OCI-LY3 (cell line): ENCODE measurements around the gene DHX30.

Experiments
- H2AFZ ChIP-seq: fragments of 200-600, 300-600 bp; shearing (Covaris generic); 2 replicates; pipeline ENCODE4 v1.6.0; 2014; ENCODE audit warnings: antibody characterized with exemption, low read depth, low read length
- H3K27ac ChIP-seq: fragments of 200-600, 300-600 bp; sonication (generic); 2 replicates; pipeline ENCODE4 v1.5.1; 2014; ENCODE audit warnings: mild to moderate bottlenecking, low read length, moderate library complexity, mixed read lengths
- H3K27me3 ChIP-seq: fragments of 200-600, 300-600 bp; sonication (generic); 2 replicates; pipeline ENCODE4 v1.6.1; 2014; ENCODE audit warnings: low read depth, low read length, mixed read lengths
- H3K36me3 ChIP-seq: fragments of 200-600, 300-600 bp; sonication (generic); replicated peaks from 2 replicates; pipeline ENCODE3; 2014; ENCODE audit warnings: low read depth, low read length, mixed read lengths
- H3K4me1 ChIP-seq: fragments of 300-600, 200-600 bp; sonication (generic); 2 replicates; pipeline ENCODE4 v1.6.1; 2014; ENCODE audit warnings: low read length, mixed read lengths
- H3K4me2 ChIP-seq: fragments of 200-600, 300-600 bp; sonication (generic); 2 replicates; pipeline ENCODE4 v1.6.1; 2014; ENCODE audit warnings: low read length, mixed read lengths
- H3K4me3 ChIP-seq: fragments of 300-600, 200-600 bp; sonication (generic); 2 replicates; pipeline ENCODE4 v1.5.1; 2014; ENCODE audit warnings: antibody characterized with exemption, mild to moderate bottlenecking, low read length, moderate library complexity
- H3K79me2 ChIP-seq: fragments of 300-600, 200-600 bp; shearing (Covaris generic); 2 replicates; pipeline ENCODE4 v1.6.1; 2014; ENCODE audit warnings: mild to moderate bottlenecking, low read length, mixed read lengths
- H3K9ac ChIP-seq: fragments of 300-600, 200-600 bp; shearing (Covaris generic); 2 replicates; pipeline ENCODE4 v1.6.0; 2014; ENCODE audit warnings: mild to moderate bottlenecking, low read length, moderate library complexity
- H3K9me3 ChIP-seq: fragments of 200-600, 300-600 bp; shearing (Covaris generic); 2 replicates; pipeline ENCODE4 v1.6.1; 2014; ENCODE audit warnings: low read length, mixed read lengths; ENCODE audit not compliant: insufficient read depth
- H4K20me1 ChIP-seq: fragments of 200-600, 300-600 bp; sonication (generic); 2 replicates; pipeline ENCODE4 v1.6.1; 2016; ENCODE audit warnings: low read length, mixed read lengths; ENCODE audit not compliant: insufficient read depth
- CTCF ChIP-seq: fragments of 200-600, 300-600 bp; sonication (generic); IDR thresholded peaks from 2 replicates; pipeline ENCODE4 v1.5.1; 2014; ENCODE audit warnings: antibody characterized with exemption, low read length, low read depth
- EZH2phosphoT487 ChIP-seq: fragments of 200-600 bp; shearing (Covaris generic); IDR thresholded peaks from 2 replicates; pipeline ENCODE4 v1.6.1; 2018; ENCODE audit warnings: antibody characterized with exemption, mixed run types, low read depth

Gene DHX30

DNA sequence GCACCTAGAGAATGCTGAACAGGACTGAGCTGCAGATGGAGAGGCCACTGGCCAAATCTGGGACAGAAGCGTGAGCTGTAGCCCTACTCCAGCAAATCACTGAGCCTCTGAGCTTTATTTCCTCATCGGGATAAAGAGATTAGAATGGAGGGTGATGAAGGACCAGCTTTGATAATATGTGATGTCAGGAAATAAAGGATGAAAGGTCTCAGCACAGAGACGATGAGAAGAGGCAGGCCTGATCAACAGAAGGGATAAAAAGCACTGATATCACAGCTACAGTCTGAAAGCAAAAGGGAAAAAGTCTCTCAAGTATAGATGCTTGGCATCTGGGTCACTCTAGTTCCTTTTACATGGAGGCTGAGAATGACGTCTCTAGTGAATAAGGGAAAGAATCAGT lies 70.0 kb downstream of the DHX30 start:
- H3K4me1 ChIP-seq = no peaks in the 10 kb centered on the region
- H3K9ac ChIP-seq = no peak overlapping the region
- H3K4me2 ChIP-seq = no peak overlapping the region
- no peak for TF ChIP-seq CTCF
- no peak for TF ChIP-seq EZH2phosphoT487
- no peaks in the 10 kb centered on the region for H3K9me3 ChIP-seq
- H3K27ac ChIP-seq = no peak overlapping the region
- H4K20me1 ChIP-seq = peaks cover 9% of the 10 kb centered on the region
- no peak overlapping the region for H3K4me3 ChIP-seq
- H3K79me2 ChIP-seq = no peaks in the 10 kb centered on the region
- H3K27me3 ChIP-seq = no peaks in the 10 kb centered on the region
- no peak overlapping the region for H2AFZ ChIP-seq
- peaks cover 38% of the 10 kb centered on the region for H3K36me3 ChIP-seq

DNA sequence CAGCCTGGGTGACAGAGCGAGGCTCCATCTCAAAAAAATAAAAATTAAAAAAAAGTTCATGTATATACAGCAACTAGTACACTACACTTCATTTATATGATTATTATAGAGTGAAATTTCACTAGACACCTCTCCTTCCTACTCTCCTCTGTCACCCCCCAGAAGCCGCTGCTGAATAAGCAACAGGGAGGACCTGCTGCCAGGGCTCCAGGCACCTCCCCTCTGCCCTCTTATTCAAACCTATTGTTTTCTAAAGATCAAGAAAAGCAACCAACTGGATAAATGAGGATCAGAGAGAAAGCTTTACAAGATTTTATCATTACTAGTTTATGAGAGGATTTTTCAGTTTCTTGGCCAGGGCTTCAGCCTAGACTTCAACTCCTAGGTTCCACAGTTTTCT lies 71.5 kb downstream of the DHX30 start:
- Histone ChIP-seq H3K9me3 (no peaks in the 10 kb centered on the region), H3K4me2 (no peak overlapping the region), H3K9ac (no peak overlapping the region), H4K20me1 (peaks cover 7% of the 10 kb centered on the region), H3K4me1 (no peaks in the 10 kb centered on the region), H3K79me2 (no peaks in the 10 kb centered on the region), H3K27ac (no peak overlapping the region), H3K4me3 (no peak overlapping the region), H3K27me3 (no peaks in the 10 kb centered on the region), H2AFZ (no peak overlapping the region), H3K36me3 (peaks cover 24% of the 10 kb centered on the region)
- no peak for TF ChIP-seq CTCF
- TF ChIP-seq EZH2phosphoT487 = no peak

GRCh38 chr3:47874913-47875312 lies 72.0 kb downstream of the DHX30 start:
- Histone ChIP-seq H3K27ac (no peak overlapping the region), H3K9me3 (no peaks in the 10 kb centered on the region), H2AFZ (no peak overlapping the region), H3K79me2 (no peaks in the 10 kb centered on the region), H3K36me3 (peaks cover 19% of the 10 kb centered on the region), H3K27me3 (no peaks in the 10 kb centered on the region), H4K20me1 (peaks cover 3% of the 10 kb centered on the region; the same call in 1 of the 2 replicates), H3K9ac (no peak overlapping the region), H3K4me2 (no peak overlapping the region), H3K4me1 (no peaks in the 10 kb centered on the region), H3K4me3 (no peak overlapping the region)
- TF ChIP-seq CTCF (no peak), EZH2phosphoT487 (no peak)

DNA sequence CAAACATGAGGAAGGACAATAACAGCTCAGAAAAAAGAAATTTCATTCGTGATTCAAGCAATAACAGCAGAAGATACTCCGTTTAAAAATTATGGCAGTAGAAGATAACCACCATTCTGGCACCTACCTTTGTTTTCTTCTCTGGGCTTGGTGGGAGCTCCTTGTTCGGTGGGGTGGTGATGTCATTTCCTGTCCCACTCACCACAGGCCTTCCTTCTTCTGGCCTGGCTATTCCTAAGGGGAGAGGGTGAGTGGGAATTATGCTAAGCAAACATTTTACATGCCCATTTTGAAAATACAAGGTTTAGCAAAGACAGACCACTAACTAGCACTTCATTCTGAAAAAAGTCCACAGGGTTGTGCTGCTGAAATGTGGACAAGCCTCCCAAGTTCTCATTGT lies 74.4 kb downstream of the DHX30 start:
- Histone ChIP-seq H3K9ac (no peak overlapping the region), H3K4me1 (no peaks in the 10 kb centered on the region), H3K79me2 (no peaks in the 10 kb centered on the region), H3K4me2 (no peak overlapping the region), H3K27me3 (no peaks in the 10 kb centered on the region), H3K36me3 (peaks cover 2% of the 10 kb centered on the region), H2AFZ (no peak overlapping the region), H3K4me3 (no peak overlapping the region), H4K20me1 (no peaks in the 10 kb centered on the region), H3K27ac (no peak overlapping the region), H3K9me3 (no peaks in the 10 kb centered on the region)
- no peak for TF ChIP-seq EZH2phosphoT487
- TF ChIP-seq CTCF = no peak
